Stomach (tissue), 4 donors: ENCODE measurements around the gene HECTD4.

Source experiments
- CTCF ChIP-seq, 7 experiments: fragments of 450-650 bp in 4 of 7; fragments of 200-600 bp in 3 of 7; sonication (generic) in 3 of 7; IDR thresholded peaks; one replicate each; pipeline ENCODE4 v1.5.1; 2016 to 2019; ENCODE audit warnings: antibody characterized with exemption in 7 of 7, control low read depth in 2 of 7, mild to moderate bottlenecking in 1 of 7
- EP300 ChIP-seq: sonication (generic); formaldehyde crosslinking; IDR thresholded peaks from one replicate; pipeline ENCODE4 v1.6.1; 2017; ENCODE audit warnings: antibody characterized with exemption
- POLR2A ChIP-seq, 4 donors: fragments of 450-650 bp; IDR thresholded peaks; one replicate each; pipeline ENCODE4 v1.6.1; 2016; ENCODE audit warnings: antibody characterized with exemption in 4 of 4, control low read depth in 2 of 4, mild to moderate bottlenecking in 1 of 4, moderate library complexity in 1 of 4
- POLR2AphosphoS5 ChIP-seq, 3 donors: sonication (generic); formaldehyde crosslinking; IDR thresholded peaks; one replicate each; pipeline ENCODE4 v1.6.1; 2016; ENCODE audit warnings: antibody characterized with exemption in 3 of 3

GRCh38 chr12:112196196-112196875, 185.9 kb downstream of the HECTD4 start:
- TF ChIP-seq CTCF (IDR thresholded peaks at IDR 0.05) = no peak
- no peak for TF ChIP-seq EP300
- no peak for TF ChIP-seq POLR2AphosphoS5 (IDR thresholded peaks at IDR 0.05)
- no peak for TF ChIP-seq POLR2A (IDR thresholded peaks at IDR 0.05)
